KMS-11 (cell line): Measurements from ENCODE around the gene CKAP5.
"Not testable (repeated sequence)": the region's sequence is repeated elsewhere in the genome, so short reads cannot be mapped to it uniquely, and the experiment has no call there.

Source experiments
- H2AFZ ChIP-seq: fragments of 200-600 bp; sonication (generic); 2 replicates; pipeline ENCODE4 v1.6.1; 2016; ENCODE audit warnings: antibody characterized with exemption, mixed run types, low read depth
- H3K27ac ChIP-seq: fragments of 200-600 bp; sonication (generic); 2 replicates; pipeline ENCODE4 v1.6.1; 2016; ENCODE audit warnings: mild to moderate bottlenecking, mixed run types
- H3K27me3 ChIP-seq: fragments of 200-600 bp; sonication (generic); 2 replicates; pipeline ENCODE4 v1.6.1; 2017; ENCODE audit warnings: mild to moderate bottlenecking, low read depth, mixed run types, moderate library complexity; ENCODE audit not compliant: insufficient read depth
- H3K36me3 ChIP-seq: fragments of 200-600 bp; sonication (generic); 2 replicates; pipeline ENCODE4 v1.6.1; 2017; ENCODE audit warnings: mild to moderate bottlenecking, mixed run types; ENCODE audit not compliant: insufficient read depth
- H3K4me1 ChIP-seq: fragments of 200-600 bp; sonication (generic); 2 replicates; pipeline ENCODE4 v1.6.1; 2016; ENCODE audit warnings: mild to moderate bottlenecking, low read depth, mixed run types; ENCODE audit not compliant: poor library complexity, severe bottlenecking
- H3K4me2 ChIP-seq: fragments of 200-600 bp; sonication (generic); 2 replicates; pipeline ENCODE4 v1.7.0; 2016; ENCODE audit warnings: mild to moderate bottlenecking, mixed run types
- H3K4me3 ChIP-seq: fragments of 200-600 bp; sonication (generic); IDR thresholded peaks from 2 replicates; pipeline ENCODE4 v1.6.1; 2017; ENCODE audit warnings: low read depth, low read length, mixed read lengths; ENCODE audit not compliant: insufficient read depth
- H3K79me2 ChIP-seq: fragments of 200-600 bp; sonication (generic); 2 replicates; pipeline ENCODE4 v1.6.1; 2016; ENCODE audit warnings: low read depth, mixed run types; ENCODE audit not compliant: insufficient read depth
- H3K9ac ChIP-seq: fragments of 200-600 bp; sonication (generic); 2 replicates; pipeline ENCODE4 v1.6.1; 2016; ENCODE audit warnings: mild to moderate bottlenecking, mixed run types
- H4K20me1 ChIP-seq: fragments of 200-600 bp; sonication (generic); 2 replicates; pipeline ENCODE4 v1.6.1; 2016; ENCODE audit warnings: mild to moderate bottlenecking, mixed run types; ENCODE audit not compliant: insufficient read depth
- TF ChIP-seq, protein P1 (sequence below): fragments of 200-600 bp; sonication (generic); conservative IDR thresholded peaks from 2 replicates; pipeline ENCODE4 v1.6.1; 2017; ENCODE audit warnings: low read depth, mild to moderate bottlenecking, antibody characterized with exemption, low read length, moderate library complexity, mixed read lengths

The CKAP5 gene

DNA sequence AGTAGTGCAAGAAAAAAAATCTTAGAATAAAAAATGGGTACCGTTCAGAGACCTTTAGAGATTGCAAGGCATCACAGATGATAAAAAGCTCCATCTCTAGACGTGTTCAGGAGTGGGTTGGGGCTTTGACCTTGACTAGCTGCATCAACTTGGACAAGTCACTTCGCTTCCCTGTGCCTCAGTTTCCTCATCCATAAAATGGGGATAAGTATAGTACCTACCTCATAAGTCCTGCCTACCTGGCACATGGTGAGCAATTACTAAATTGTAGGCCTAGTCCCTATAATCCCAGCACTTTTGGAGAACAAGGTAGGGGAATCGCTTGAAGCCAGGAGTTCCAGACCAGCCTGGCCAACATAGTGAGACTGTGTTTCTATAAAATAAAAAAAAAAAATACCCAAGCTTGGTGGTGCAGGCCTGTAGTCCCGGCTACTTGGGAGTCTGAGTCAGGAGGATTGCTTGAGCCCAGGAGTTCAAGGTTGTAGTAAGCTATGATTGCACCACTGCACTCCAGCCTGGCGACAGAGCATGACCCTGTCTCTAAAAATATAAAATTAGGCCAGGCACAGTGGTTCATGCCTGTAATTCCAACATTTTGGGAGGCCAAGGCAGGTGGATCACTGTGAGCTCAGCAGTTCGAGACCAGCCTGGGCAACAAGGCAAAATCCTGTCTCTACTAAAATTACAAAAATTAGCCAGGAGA, 133.1 kb downstream of the CKAP5 start:
- peaks cover 2% of the 10 kb centered on the region for H3K4me1 ChIP-seq
- no peaks in the 10 kb centered on the region for H3K36me3 ChIP-seq
- H3K9ac ChIP-seq: no peak overlapping the region
- no peaks in the 10 kb centered on the region for H3K27me3 ChIP-seq
- TF ChIP-seq, protein P1, sequence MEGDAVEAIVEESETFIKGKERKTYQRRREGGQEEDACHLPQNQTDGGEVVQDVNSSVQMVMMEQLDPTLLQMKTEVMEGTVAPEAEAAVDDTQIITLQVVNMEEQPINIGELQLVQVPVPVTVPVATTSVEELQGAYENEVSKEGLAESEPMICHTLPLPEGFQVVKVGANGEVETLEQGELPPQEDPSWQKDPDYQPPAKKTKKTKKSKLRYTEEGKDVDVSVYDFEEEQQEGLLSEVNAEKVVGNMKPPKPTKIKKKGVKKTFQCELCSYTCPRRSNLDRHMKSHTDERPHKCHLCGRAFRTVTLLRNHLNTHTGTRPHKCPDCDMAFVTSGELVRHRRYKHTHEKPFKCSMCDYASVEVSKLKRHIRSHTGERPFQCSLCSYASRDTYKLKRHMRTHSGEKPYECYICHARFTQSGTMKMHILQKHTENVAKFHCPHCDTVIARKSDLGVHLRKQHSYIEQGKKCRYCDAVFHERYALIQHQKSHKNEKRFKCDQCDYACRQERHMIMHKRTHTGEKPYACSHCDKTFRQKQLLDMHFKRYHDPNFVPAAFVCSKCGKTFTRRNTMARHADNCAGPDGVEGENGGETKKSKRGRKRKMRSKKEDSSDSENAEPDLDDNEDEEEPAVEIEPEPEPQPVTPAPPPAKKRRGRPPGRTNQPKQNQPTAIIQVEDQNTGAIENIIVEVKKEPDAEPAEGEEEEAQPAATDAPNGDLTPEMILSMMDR: no peak
- no peak overlapping the region for H3K4me2 ChIP-seq
- H4K20me1 ChIP-seq: no peaks in the 10 kb centered on the region
- H2AFZ ChIP-seq: no peak overlapping the region
- no peak overlapping the region for H3K27ac ChIP-seq
- H3K79me2 ChIP-seq: no peaks in the 10 kb centered on the region
- no peak overlapping the region for H3K4me3 ChIP-seq

DNA sequence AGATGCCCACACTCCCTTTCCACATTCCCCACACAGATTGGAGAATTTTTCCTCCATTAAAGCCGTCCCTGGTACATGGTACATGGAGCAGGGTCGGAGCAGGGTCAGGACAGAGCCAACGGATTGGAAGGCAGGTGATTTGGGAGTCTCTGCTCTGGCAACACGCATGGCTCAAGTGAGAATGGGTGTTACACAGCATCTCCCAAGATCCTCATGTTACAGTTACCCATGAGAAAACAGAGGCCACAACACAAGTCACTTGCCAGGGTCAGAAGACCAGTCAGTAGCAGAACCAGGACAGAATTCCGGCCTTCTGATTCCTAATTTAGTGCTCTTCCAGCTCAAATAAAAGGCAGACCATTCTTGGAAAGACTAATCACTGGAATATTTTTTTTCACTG, 134.8 kb downstream of the CKAP5 start:
- Histone ChIP-seq H3K4me2 (no peak overlapping the region), H3K4me3 (no peak overlapping the region), H3K36me3 (no peaks in the 10 kb centered on the region), H3K79me2 (no peaks in the 10 kb centered on the region), H3K27ac (no peak overlapping the region), H2AFZ (no peak overlapping the region), H3K27me3 (no peaks in the 10 kb centered on the region), H4K20me1 (no peaks in the 10 kb centered on the region), H3K9ac (no peak overlapping the region), H3K4me1 (no peaks in the 10 kb centered on the region)
- TF ChIP-seq, protein P1: no peak

DNA sequence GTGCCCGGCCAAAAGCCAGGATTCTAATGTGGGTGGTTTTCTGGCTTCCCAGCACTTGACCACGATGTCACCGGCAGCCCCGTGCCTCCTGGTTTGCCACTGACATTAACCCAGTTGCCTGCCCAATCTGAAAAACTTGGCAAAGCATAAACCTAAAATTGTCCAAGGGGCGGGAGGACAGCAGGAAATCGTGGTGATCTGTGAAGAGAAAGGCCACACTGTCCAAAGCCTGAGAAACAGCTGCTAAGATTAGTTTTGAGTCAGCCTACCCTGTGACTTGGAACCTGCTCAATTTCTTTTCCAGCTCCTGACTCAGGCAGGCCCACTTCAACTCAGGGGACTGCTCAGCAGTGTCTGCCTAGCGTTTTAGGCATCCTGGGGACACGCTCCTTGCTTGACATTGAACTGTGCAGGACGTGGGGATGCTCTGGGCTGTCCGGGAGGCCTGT, 135.2 kb downstream of the CKAP5 start:
- Histone ChIP-seq H4K20me1 (no peaks in the 10 kb centered on the region), H3K27me3 (no peaks in the 10 kb centered on the region), H3K4me1 (no peaks in the 10 kb centered on the region), H3K36me3 (no peaks in the 10 kb centered on the region), H2AFZ (no peak overlapping the region), H3K9ac (no peak overlapping the region), H3K27ac (no peak overlapping the region), H3K4me3 (no peak overlapping the region), H3K79me2 (no peaks in the 10 kb centered on the region), H3K4me2 (no peak overlapping the region)
- TF ChIP-seq, protein P1: no peak

DNA sequence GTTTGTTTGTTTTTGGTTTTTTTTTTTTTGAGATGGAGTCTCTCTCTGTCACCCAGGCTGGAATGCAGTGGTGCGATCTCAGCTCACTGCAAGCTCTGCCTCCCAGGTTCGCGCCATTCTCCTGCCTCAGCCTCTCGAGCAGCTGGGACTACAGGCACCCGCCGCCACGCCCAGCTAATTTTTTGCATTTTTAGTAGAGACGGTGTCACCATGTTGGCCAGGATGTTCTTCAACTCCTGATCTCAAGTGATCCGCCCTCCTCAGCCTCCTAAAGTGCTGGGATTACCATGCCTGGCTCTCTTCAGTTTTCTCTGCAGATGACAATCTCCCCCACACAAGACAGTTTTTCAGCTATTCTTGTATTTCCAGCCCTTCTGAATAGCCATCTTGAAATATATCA, 136.7 kb downstream of the CKAP5 start:
- not testable (repeated sequence) for H3K4me1 ChIP-seq, H4K20me1 ChIP-seq, H3K27ac ChIP-seq, H3K9ac ChIP-seq, H3K36me3 ChIP-seq, H3K4me3 ChIP-seq, H3K79me2 ChIP-seq, H3K27me3 ChIP-seq, H2AFZ ChIP-seq, H3K4me2 ChIP-seq

DNA sequence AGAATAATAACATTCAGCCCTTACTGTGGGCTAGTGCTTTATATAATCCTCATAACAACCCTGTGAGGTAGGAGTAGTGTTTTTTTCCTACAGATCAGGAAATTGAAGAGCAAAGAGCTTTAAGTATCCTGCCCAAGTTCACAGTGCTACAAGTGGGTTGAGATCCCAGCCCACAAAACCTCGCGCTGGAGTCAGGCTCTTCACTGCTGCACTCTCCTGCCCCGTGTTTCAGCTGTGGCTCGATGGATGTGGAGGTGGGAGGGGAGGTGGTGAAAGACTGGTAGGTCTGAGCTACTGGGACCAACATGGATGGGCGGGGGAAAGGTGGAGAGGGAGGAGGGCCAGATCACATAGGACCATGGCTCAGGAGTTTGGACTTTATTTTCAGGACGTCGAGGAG, 139.2 kb downstream of the CKAP5 start:
- Histone ChIP-seq H3K27ac (no peak overlapping the region), H3K4me3 (no peak overlapping the region), H3K4me1 (peaks cover 10% of the 10 kb centered on the region), H3K4me2 (no peak overlapping the region), H4K20me1 (no peaks in the 10 kb centered on the region), H3K79me2 (peaks cover 11% of the 10 kb centered on the region; the same call in 1 of the 2 replicates), H3K27me3 (no peaks in the 10 kb centered on the region), H3K36me3 (no peaks in the 10 kb centered on the region), H2AFZ (no peak overlapping the region), H3K9ac (no peak overlapping the region)
- TF ChIP-seq, protein P1: no peak
